Lower leg skin (tissue), 3 donors: ENCODE results near the gene INTS11.
A peak's percentile ranks its signal among the peaks of the same experiment; 100 is the strongest.

Experiments
- POLR2A ChIP-seq, 2 donors: fragments of 450-650 bp; IDR thresholded peaks; one replicate each; pipeline ENCODE4 v1.6.1; 2016 to 2017; ENCODE audit warnings: antibody characterized with exemption in 2 of 2, mild to moderate bottlenecking in 1 of 2, moderate library complexity in 1 of 2
- TF ChIP-seq, protein P1 (sequence below), 3 donors: fragments of 450-650 bp; IDR thresholded peaks; one replicate each; pipeline ENCODE4 v1.5.1; 2016; ENCODE audit warnings: antibody characterized with exemption in 3 of 3, mild to moderate bottlenecking in 3 of 3, moderate library complexity in 2 of 3

DNA sequence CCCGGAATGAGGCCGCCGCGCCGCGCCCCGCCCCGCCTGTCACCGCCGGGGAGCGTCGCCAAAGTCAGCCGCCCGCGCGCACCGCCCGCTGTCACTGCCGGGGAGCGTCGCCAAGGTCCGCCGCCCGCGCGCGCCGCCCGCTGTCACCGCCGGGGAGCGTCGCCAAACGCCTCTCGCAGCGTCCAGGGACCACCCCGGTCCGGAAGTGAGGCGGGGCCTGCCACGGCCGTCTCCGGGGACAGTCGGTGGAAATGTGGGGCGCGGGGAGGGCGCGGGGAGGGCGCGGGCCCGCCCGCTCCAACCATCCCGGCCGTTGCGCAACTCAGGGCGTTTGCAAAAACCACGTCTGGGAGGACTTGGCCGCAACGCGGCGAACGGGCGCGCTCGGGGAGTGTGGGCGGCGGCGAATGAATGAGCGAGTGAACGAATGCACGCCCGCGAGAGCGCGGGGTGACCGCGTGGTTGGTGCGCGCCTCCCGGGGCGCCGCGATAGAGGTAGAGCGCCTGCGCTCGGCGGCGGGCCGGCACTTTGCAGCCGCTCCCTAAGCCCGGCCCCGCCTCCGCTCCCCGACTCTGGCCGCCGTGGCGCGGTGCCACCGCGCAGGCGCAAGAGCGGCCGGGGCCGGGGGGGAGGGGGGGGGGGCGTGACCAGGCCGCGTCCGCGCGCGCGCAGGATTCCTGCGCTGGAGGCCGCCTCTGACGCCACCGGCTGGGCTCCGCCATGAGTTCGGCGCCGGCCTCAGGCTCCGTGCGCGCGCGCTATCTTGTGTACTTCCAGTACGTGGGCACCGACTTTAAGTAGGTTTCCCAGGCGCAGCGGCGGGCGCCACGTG lies 16.3 kb downstream of the INTS11 start, which contains the start of the genes ACAP3 and PUSL1:
- TF ChIP-seq, protein P1, sequence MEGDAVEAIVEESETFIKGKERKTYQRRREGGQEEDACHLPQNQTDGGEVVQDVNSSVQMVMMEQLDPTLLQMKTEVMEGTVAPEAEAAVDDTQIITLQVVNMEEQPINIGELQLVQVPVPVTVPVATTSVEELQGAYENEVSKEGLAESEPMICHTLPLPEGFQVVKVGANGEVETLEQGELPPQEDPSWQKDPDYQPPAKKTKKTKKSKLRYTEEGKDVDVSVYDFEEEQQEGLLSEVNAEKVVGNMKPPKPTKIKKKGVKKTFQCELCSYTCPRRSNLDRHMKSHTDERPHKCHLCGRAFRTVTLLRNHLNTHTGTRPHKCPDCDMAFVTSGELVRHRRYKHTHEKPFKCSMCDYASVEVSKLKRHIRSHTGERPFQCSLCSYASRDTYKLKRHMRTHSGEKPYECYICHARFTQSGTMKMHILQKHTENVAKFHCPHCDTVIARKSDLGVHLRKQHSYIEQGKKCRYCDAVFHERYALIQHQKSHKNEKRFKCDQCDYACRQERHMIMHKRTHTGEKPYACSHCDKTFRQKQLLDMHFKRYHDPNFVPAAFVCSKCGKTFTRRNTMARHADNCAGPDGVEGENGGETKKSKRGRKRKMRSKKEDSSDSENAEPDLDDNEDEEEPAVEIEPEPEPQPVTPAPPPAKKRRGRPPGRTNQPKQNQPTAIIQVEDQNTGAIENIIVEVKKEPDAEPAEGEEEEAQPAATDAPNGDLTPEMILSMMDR (IDR thresholded peaks at IDR 0.05): peak in 1 of 3 donors; percentile 31
- no peak for TF ChIP-seq POLR2A (IDR thresholded peaks at IDR 0.05)
